Measurements from ENCODE around the gene TRANK1.
A peak's percentile ranks its signal among the peaks of the same experiment; 100 is the strongest.

The TRANK1 gene

DNA sequence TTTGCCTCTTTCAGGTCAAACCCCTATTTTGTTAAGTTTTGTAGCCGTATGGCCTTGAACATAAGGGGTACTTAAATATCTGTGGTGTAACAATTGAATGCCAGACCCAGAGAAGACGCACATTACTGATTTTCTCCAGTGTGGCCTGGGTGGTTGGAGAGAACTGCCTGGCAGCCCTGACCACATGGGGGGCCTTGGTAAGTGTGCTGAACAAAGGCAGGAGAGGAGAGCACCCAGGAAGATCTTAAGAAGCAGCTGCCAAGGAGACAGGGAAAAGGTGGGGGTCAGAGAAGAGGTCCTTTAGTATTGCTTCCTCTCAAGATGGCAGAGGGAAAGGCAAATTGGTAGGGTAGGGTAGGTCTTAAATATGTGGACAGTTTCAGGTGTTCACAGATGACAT lies 35.7 kb downstream of the TRANK1 start:
- H3K36me3 ChIP-seq (replicated peaks) = no peaks in the 10 kb centered on the region
- no peaks in the 10 kb centered on the region for H3K27me3 ChIP-seq (replicated peaks)
- no peak overlapping the region for H3K4me3 ChIP-seq (ENCODE audit: low read depth, low read length)
- no peak for DNase-seq
- TF ChIP-seq, protein P1, sequence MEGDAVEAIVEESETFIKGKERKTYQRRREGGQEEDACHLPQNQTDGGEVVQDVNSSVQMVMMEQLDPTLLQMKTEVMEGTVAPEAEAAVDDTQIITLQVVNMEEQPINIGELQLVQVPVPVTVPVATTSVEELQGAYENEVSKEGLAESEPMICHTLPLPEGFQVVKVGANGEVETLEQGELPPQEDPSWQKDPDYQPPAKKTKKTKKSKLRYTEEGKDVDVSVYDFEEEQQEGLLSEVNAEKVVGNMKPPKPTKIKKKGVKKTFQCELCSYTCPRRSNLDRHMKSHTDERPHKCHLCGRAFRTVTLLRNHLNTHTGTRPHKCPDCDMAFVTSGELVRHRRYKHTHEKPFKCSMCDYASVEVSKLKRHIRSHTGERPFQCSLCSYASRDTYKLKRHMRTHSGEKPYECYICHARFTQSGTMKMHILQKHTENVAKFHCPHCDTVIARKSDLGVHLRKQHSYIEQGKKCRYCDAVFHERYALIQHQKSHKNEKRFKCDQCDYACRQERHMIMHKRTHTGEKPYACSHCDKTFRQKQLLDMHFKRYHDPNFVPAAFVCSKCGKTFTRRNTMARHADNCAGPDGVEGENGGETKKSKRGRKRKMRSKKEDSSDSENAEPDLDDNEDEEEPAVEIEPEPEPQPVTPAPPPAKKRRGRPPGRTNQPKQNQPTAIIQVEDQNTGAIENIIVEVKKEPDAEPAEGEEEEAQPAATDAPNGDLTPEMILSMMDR (IDR thresholded peaks at IDR 0.05; ENCODE audit: low read depth, low read length, missing control alignments) = no peak
- H3K27ac ChIP-seq = no peak overlapping the region
- in situ Hi-C loops (cut with HindIII; ENCODE audit: low pct_ligation_motif_present, low sequenced_read_pairs) = no loop called here

GRCh38 chr3:36908647-36909180 lies 36.1 kb downstream of the TRANK1 start:
- TF ChIP-seq, protein P1 (IDR thresholded peaks at IDR 0.05; ENCODE audit: low read depth, low read length, missing control alignments) = no peak
- DNase-seq = no peak
- Histone ChIP-seq H3K4me3 (ENCODE audit: low read depth, low read length) (peak overlapping the region; percentile 46), H3K36me3 (replicated peaks) (no peaks in the 10 kb centered on the region), H3K27ac (peak overlapping the region; percentile 38), H3K27me3 (replicated peaks) (no peaks in the 10 kb centered on the region)
- in situ Hi-C loops (cut with HindIII; ENCODE audit: low pct_ligation_motif_present, low sequenced_read_pairs) = no loop called here

GRCh38 chr3:36907911-36908646 lies 36.8 kb downstream of the TRANK1 start:
- Histone ChIP-seq H3K4me3 (ENCODE audit: low read depth, low read length) (peak overlapping the region; percentile 46), H3K36me3 (replicated peaks) (no peaks in the 10 kb centered on the region), H3K27me3 (replicated peaks) (no peaks in the 10 kb centered on the region), H3K27ac (peak overlapping the region; percentile 38)
- in situ Hi-C loops (cut with HindIII; ENCODE audit: low pct_ligation_motif_present, low sequenced_read_pairs) = no loop called here
- DNase-seq = peak; percentile 52
- TF ChIP-seq, protein P1 (IDR thresholded peaks at IDR 0.05; ENCODE audit: low read depth, low read length, missing control alignments) = no peak

DNA sequence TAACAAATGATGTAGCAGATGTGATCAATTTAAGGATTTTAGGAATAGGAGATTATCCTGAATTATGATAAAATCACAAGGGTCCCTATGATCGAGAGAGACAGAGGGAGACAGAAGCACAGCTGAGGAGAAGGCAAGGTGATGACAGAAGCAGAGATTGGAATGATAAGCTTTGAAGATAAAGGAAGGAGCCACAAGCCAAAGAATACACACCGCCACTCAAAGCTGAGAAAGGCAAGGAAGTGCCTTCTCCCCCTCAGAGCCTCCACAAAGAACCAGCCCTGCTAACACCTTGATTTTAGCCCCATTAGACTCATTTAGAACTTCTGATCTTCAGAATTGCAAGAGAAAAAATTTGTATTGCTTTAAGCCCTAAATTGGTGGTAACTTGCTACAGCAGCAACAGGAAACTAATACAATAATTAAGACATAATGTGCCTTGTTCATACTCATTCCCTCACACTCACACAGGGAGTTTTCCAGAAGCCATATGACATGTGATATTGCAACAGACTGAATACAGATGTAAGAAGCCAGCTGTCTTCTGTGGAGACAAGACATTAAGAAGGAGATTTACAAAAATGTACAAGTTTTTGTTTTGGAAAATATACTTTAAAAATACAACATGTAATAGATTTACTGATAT lies 38.2 kb downstream of the TRANK1 start:
- in situ Hi-C loops (cut with HindIII; ENCODE audit: low pct_ligation_motif_present, low sequenced_read_pairs) = no loop called here
- Histone ChIP-seq H3K36me3 (replicated peaks) (no peaks in the 10 kb centered on the region), H3K4me3 (ENCODE audit: low read depth, low read length) (no peak overlapping the region), H3K27ac (no peak overlapping the region), H3K27me3 (replicated peaks) (no peaks in the 10 kb centered on the region)
- DNase-seq = peak; percentile 53
- TF ChIP-seq, protein P1 (IDR thresholded peaks at IDR 0.05; ENCODE audit: low read depth, low read length, missing control alignments) = no peak

GRCh38 chr3:36905545-36905944 lies 39.3 kb downstream of the TRANK1 start:
- TF ChIP-seq, protein P1 (IDR thresholded peaks at IDR 0.05; ENCODE audit: low read depth, low read length, missing control alignments) = no peak
- in situ Hi-C loops (cut with HindIII; ENCODE audit: low pct_ligation_motif_present, low sequenced_read_pairs) = no loop called here
- no peak overlapping the region for H3K4me3 ChIP-seq (ENCODE audit: low read depth, low read length)
- no peak overlapping the region for H3K27ac ChIP-seq
- DNase-seq = no peak
- no peaks in the 10 kb centered on the region for H3K27me3 ChIP-seq (replicated peaks)
- no peaks in the 10 kb centered on the region for H3K36me3 ChIP-seq (replicated peaks)

Measured in brain microvascular endothelial cell (primary cell).